Duodenal mucosa (tissue), 2 donors: ENCODE measurements around the gene COBL.

Source experiments
- H3K27ac ChIP-seq: one replicate; pipeline ENCODE4 v1.7.0; 2013; ENCODE audit warnings: low read depth, low read length
- H3K27me3 ChIP-seq, 2 donors: one replicate each; pipeline ENCODE4 v1.7.0; 2013; ENCODE audit warnings: low read length in 2 of 2, control low read depth in 1 of 2; ENCODE audit not compliant: insufficient read depth in 2 of 2, control insufficient read depth in 1 of 2
- H3K36me3 ChIP-seq, 2 donors: one replicate each; pipeline ENCODE4 v1.7.0; 2013; ENCODE audit warnings: low read length in 2 of 2, control low read depth in 1 of 2; ENCODE audit not compliant: insufficient read depth in 2 of 2, control insufficient read depth in 1 of 2
- H3K4me1 ChIP-seq, 2 donors: one replicate each; pipeline ENCODE4 v1.7.0; 2013; ENCODE audit warnings: low read length in 2 of 2, control low read depth in 1 of 2; ENCODE audit not compliant: insufficient read depth in 2 of 2, control insufficient read depth in 1 of 2
- H3K4me3 ChIP-seq, 2 donors: one replicate each; pipeline ENCODE4 v1.7.0; 2013; ENCODE audit warnings: low read length in 2 of 2, low read depth in 1 of 2
- H3K9ac ChIP-seq, 2 donors: one replicate each; pipeline ENCODE4 v1.7.0; 2013; ENCODE audit warnings: low read length in 2 of 2, low read depth in 1 of 2
- H3K9me3 ChIP-seq, 2 donors: one replicate each; pipeline ENCODE4 v1.7.0; 2013; ENCODE audit warnings: low read length in 2 of 2, control low read depth in 1 of 2; ENCODE audit not compliant: control insufficient read depth in 1 of 2

COBL gene

DNA sequence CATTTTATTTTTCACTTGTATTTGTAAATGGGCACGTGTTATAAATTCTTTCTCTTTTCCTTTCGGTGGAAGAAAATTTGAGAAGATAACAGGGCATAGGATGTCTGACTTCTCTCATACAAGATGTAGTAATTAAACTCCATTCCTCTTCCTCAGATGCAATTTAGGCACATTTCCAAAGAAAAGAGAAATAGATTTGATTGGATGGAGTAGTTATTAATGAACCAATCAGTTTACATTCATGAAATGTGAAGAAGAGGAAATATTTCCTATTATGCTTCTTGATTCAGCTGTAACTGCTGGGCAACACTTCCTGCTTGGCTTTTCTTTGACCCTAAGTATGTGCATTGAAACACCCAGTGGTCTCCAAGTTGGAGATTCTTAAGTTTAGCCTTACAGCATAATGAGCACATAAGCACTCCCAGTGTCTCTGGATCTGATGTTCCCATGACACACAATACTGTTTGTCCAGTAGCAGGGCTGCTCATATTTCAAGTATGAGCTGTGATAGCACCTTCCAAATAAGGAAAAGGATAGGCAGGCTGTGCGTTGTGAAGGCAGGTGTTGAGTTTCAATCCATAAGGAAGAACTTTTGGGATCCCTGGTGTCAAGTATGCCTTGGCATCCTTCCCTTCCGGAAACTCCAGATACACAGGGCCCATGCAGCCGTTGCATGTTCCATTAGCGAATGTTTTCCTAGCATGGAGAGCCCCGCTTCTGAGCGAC, 33.4 kb upstream of the COBL start:
- H3K27ac ChIP-seq: no peak overlapping the region

GRCh38 chr7:51346126-51346525, 29.5 kb upstream of the COBL start:
- H3K9ac ChIP-seq: no peak overlapping the region
- H3K27me3 ChIP-seq: no peaks in the 10 kb centered on the region
- no peaks in the 10 kb centered on the region for H3K9me3 ChIP-seq
- H3K4me1 ChIP-seq: peaks cover 0 to 9% of the 10 kb centered on the region in 2 donors
- H3K4me3 ChIP-seq: no peak overlapping the region
- H3K27ac ChIP-seq: no peak overlapping the region
- H3K36me3 ChIP-seq: no peaks in the 10 kb centered on the region

More for the DNA sequence above, 33.4 kb upstream of the COBL start:
- H3K4me3 ChIP-seq: no peak overlapping the region
- H3K36me3 ChIP-seq: no peaks in the 10 kb centered on the region
- no peaks in the 10 kb centered on the region for H3K4me1 ChIP-seq
- peaks cover 0 to 3% of the 10 kb centered on the region in 2 donors for H3K9me3 ChIP-seq
- H3K27me3 ChIP-seq: no peaks in the 10 kb centered on the region
- H3K9ac ChIP-seq: no peak overlapping the region

GRCh38 chr7:51344406-51345138, 28.0 kb upstream of the COBL start:
- H3K27ac ChIP-seq: no peak overlapping the region

GRCh38 chr7:51340936-51341335, 24.3 kb upstream of the COBL start:
- peaks cover 0 to 21% of the 10 kb centered on the region in 2 donors for H3K4me1 ChIP-seq
- no peaks in the 10 kb centered on the region for H3K27me3 ChIP-seq
- no peaks in the 10 kb centered on the region for H3K9me3 ChIP-seq
- H3K4me3 ChIP-seq: no peak overlapping the region
- no peak overlapping the region for H3K9ac ChIP-seq
- no peak overlapping the region for H3K27ac ChIP-seq
- H3K36me3 ChIP-seq: no peaks in the 10 kb centered on the region

More at GRCh38 chr7:51344406-51345138, 28.0 kb upstream of the COBL start:
- H3K4me3 ChIP-seq: no peak overlapping the region
- H3K9me3 ChIP-seq: no peaks in the 10 kb centered on the region
- H3K9ac ChIP-seq: no peak overlapping the region
- no peaks in the 10 kb centered on the region for H3K27me3 ChIP-seq
- no peaks in the 10 kb centered on the region for H3K36me3 ChIP-seq
- peaks cover 0 to 21% of the 10 kb centered on the region in 2 donors for H3K4me1 ChIP-seq

DNA sequence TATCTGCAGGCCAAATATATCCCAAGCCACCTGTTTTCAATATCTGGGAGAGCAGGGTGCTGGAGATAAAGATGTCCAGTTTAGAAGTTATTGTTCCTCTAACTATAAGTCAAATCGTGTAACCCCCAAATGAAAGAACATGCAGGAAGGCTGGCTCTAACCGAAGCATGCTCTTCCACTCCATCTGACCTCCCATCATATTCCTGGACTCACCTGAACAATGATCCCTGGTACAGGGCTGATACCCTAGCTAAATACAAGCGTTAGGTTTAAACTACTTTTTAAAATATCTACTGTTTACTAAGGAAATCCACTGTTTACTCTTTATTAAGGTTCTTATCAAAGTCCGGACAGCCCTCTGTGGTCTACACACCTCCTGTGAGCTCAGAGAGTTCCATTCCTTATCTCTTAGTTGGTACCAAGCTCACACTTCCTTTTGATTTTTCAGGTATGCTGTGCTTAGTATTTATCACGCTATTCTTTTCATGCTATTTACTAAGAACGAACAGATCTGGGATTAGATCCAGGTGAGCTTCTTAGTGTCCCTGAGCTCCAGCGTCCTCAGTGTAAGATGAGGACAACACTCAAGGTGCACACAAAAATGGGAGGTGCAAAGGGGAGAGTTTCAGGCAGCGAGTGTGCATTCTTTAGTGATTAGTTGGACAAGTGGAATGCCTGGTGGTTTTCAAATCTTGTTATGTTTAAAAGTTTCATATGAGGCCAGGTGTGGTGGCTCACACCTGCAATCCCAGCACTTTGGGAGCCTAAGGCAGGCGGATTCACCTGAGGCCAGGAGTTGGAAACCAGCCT, 23.6 kb upstream of the COBL start:
- no peaks in the 10 kb centered on the region for H3K36me3 ChIP-seq
- no peak overlapping the region for H3K4me3 ChIP-seq
- H3K27ac ChIP-seq: no peak overlapping the region
- no peaks in the 10 kb centered on the region for H3K27me3 ChIP-seq
- H3K9ac ChIP-seq: no peak overlapping the region
- H3K9me3 ChIP-seq: no peaks in the 10 kb centered on the region
- H3K4me1 ChIP-seq: peaks cover 0 to 21% of the 10 kb centered on the region in 2 donors

DNA sequence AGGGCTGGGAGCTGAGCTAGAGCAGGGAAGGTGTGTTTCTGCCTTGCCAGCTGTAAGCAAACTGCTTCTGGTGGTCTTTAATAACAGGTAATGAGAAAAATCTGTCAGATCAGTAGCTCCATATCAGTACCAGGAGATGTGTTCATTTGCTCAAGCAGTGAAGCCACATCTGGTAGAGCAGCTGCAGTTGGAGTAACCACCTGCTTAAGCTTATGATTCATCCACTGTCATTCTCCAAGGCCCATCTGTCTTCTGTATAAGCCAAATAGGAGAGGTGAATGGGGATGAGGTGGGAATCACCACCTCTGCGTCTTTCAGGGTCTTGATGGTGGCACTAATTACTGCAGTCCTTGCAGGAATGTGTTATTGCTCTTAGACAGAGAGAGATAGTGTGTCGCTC, 18.4 kb upstream of the COBL start:
- peaks cover 0 to 3% of the 10 kb centered on the region in 2 donors for H3K4me1 ChIP-seq
- H3K36me3 ChIP-seq: no peaks in the 10 kb centered on the region
- H3K27ac ChIP-seq: no peak overlapping the region
- no peak overlapping the region for H3K4me3 ChIP-seq
- no peak overlapping the region for H3K9ac ChIP-seq
- no peaks in the 10 kb centered on the region for H3K27me3 ChIP-seq
- H3K9me3 ChIP-seq: no peaks in the 10 kb centered on the region

DNA sequence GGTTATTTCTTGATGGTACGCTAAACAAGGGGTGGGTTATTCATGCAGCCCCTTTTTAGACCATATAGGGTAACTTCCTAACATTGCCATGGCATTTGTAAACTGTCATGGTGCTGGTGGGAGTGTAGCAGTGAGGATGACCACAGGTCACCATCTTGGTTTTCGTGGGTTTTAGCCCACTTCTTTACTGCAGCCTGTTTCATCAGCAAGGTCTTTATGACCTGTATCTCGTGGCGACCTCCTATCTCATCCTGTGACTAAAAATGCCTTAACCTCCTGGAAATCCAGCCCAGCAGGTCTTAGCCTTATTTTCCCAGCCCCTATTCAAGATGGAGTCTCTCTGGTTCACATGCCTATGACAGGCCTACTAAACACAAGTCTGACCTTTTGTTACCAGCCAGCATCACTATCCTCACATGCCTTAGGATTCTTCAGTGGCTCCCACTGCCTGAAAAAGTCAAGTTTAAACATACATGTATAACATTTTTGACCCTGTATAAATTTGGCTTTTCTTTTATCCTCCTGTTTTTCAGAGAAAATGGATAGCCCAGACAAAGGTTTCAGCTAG, 13.2 kb upstream of the COBL start:
- H3K9me3 ChIP-seq: no peaks in the 10 kb centered on the region
- H3K4me3 ChIP-seq: no peak overlapping the region
- H3K4me1 ChIP-seq: peaks cover 8 to 10% of the 10 kb centered on the region in 2 donors
- no peak overlapping the region for H3K9ac ChIP-seq
- H3K27ac ChIP-seq: no peak overlapping the region
- no peaks in the 10 kb centered on the region for H3K36me3 ChIP-seq
- no peaks in the 10 kb centered on the region for H3K27me3 ChIP-seq

- no peaks in the 10 kb centered on the region for H3K9me3 ChIP-seq
- H3K4me3 ChIP-seq: no peak overlapping the region
- H3K27ac ChIP-seq: no peak overlapping the region
- no peak overlapping the region for H3K9ac ChIP-seq
- H3K27me3 ChIP-seq: no peaks in the 10 kb centered on the region
- H3K36me3 ChIP-seq: no peaks in the 10 kb centered on the region
- H3K4me1 ChIP-seq: peaks cover 8 to 10% of the 10 kb centered on the region in 2 donors
These were observed 11.8 kb upstream of the COBL start for GRCh38 chr7:51328351-51328801.

DNA sequence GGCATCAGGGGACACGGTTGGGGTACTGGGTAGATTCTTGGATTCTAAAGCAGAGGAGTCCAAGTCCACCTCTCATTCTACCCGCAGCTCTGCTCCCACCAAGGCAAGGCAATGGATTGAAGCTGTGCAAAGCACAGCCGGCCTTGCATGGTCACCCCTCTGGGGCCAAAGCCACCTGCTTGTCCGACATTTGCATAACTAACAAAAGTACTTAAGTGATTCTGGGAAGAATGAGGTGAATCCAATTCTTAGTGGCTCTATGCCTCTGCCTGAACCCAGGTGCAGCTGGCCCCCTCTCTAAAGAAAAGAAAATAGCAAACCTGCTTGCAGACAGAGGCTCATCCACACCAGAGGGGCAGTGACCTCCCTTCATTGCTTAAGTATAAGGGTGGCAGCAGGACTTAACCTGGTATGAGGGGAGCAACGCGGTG, 10.7 kb upstream of the COBL start:
- no peak overlapping the region for H3K9ac ChIP-seq
- H3K9me3 ChIP-seq: no peaks in the 10 kb centered on the region
- peaks cover 8 to 10% of the 10 kb centered on the region in 2 donors for H3K4me1 ChIP-seq
- no peak overlapping the region for H3K27ac ChIP-seq
- H3K36me3 ChIP-seq: no peaks in the 10 kb centered on the region
- no peak overlapping the region for H3K4me3 ChIP-seq
- no peaks in the 10 kb centered on the region for H3K27me3 ChIP-seq
